M059J (cell line): ENCODE data around the gene LAMA3. TPM values are rescaled to one million over a fixed set of nuclear protein-coding genes. Genes with fewer than 3 reads are reported as not detected.

Experiments used
- DNase-seq: peaks from one replicate; pipeline ENCODE4 v3.0.0-alpha.2; 2012; ENCODE audit warnings: low read depth
- total RNA-seq: library from RNA; depleted of rRNA; stranded (reverse); fragments of >200 nt; shearing (Covaris generic); gene quantifications from 2 replicates; pipeline ENCODE4 v1.2.3, GENCODE V29; 2014

The LAMA3 gene
- total RNA-seq, 1 experiment from 2014 or later = 1.8 TPM

GRCh38 chr18:23824240-23824639 is 135.0 kb downstream of the LAMA3 start:
- DNase-seq = peak; percentile 38

GRCh38 chr18:23824669-23825068 is 135.4 kb downstream of the LAMA3 start:
- peak; percentile 69 for DNase-seq

GRCh38 chr18:23825496-23825895 is 136.2 kb downstream of the LAMA3 start:
- no peak for DNase-seq

- peak; percentile 92 for DNase-seq
Observed at GRCh38 chr18:23825978-23826405, 136.7 kb downstream of the LAMA3 start.

GRCh38 chr18:23826850-23827620 is 137.8 kb downstream of the LAMA3 start:
- peak; percentile 53 for DNase-seq

- DNase-seq = peak; percentile 94
Observed at GRCh38 chr18:23827681-23828080, 138.4 kb downstream of the LAMA3 start.

- peak; percentile 95 for DNase-seq
Observed at GRCh38 chr18:23828426-23828825, 139.2 kb downstream of the LAMA3 start.

- no peak for DNase-seq
Observed at GRCh38 chr18:23832911-23833310, 143.7 kb downstream of the LAMA3 start.

- DNase-seq = no peak
Observed at GRCh38 chr18:23833714-23834113, 144.5 kb downstream of the LAMA3 start.

GRCh38 chr18:23835091-23835490 is 145.8 kb downstream of the LAMA3 start:
- peak; percentile 26 for DNase-seq

- DNase-seq = no peak
Observed at GRCh38 chr18:23835506-23835905, 146.3 kb downstream of the LAMA3 start.

- peak; percentile 79 for DNase-seq
Observed at GRCh38 chr18:23837591-23837990, 148.3 kb downstream of the LAMA3 start.

- DNase-seq = peak; percentile 24
Observed at GRCh38 chr18:23838233-23838632, 149.0 kb downstream of the LAMA3 start.

- DNase-seq = peak; percentile 85
Observed at GRCh38 chr18:23838801-23839366, 149.6 kb downstream of the LAMA3 start.

- no peak for DNase-seq
Observed at GRCh38 chr18:23842305-23842704, 153.1 kb downstream of the LAMA3 start.

- DNase-seq = peak; percentile 68
Observed at GRCh38 chr18:23844991-23845680, 155.9 kb downstream of the LAMA3 start.

- DNase-seq = no peak
Observed at GRCh38 chr18:23845988-23846630, 156.9 kb downstream of the LAMA3 start.

- no peak for DNase-seq
Observed at GRCh38 chr18:23847321-23847986, 158.2 kb downstream of the LAMA3 start.

GRCh38 chr18:23849141-23849540 is 159.9 kb downstream of the LAMA3 start:
- DNase-seq = peak; percentile 38

GRCh38 chr18:23850215-23850614 is 161.0 kb downstream of the LAMA3 start:
- DNase-seq = no peak

- no peak for DNase-seq
Observed at GRCh38 chr18:23851470-23852002, 162.3 kb downstream of the LAMA3 start.
